ENCODE results near the gene CNTNAP5.

CNTNAP5 gene

GRCh38 chr2:124816007-124816406 lies 790.9 kb downstream of the CNTNAP5 start:
- no peak for DNase-seq (ENCODE audit: low read depth)
- no peak for TF ChIP-seq CTCF (IDR thresholded peaks at IDR 0.05; ENCODE audit: control insufficient read depth, extremely low read depth, insufficient read depth)
- H3K4me3 ChIP-seq (ENCODE audit: low read depth, low read length) = no peak overlapping the region

GRCh38 chr2:124822516-124822915 lies 797.4 kb downstream of the CNTNAP5 start:
- no peak for TF ChIP-seq CTCF (IDR thresholded peaks at IDR 0.05; ENCODE audit: control insufficient read depth, extremely low read depth, insufficient read depth)
- H3K4me3 ChIP-seq (ENCODE audit: low read depth, low read length) = no peak overlapping the region
- no peak for DNase-seq (ENCODE audit: low read depth)

GRCh38 chr2:124824441-124824840 lies 799.4 kb downstream of the CNTNAP5 start:
- TF ChIP-seq CTCF (IDR thresholded peaks at IDR 0.05; ENCODE audit: control insufficient read depth, extremely low read depth, insufficient read depth) = no peak
- no peak for DNase-seq (ENCODE audit: low read depth)
- H3K4me3 ChIP-seq (ENCODE audit: low read depth, low read length) = no peak overlapping the region

- DNase-seq (ENCODE audit: low read depth) = no peak
- no peak for TF ChIP-seq CTCF (IDR thresholded peaks at IDR 0.05; ENCODE audit: control insufficient read depth, extremely low read depth, insufficient read depth)
- H3K4me3 ChIP-seq (ENCODE audit: low read depth, low read length) = no peak overlapping the region
Measured at GRCh38 chr2:124832521-124832920, 807.4 kb downstream of the CNTNAP5 start.

GRCh38 chr2:124834331-124834730 lies 809.2 kb downstream of the CNTNAP5 start:
- DNase-seq (ENCODE audit: low read depth) = no peak
- TF ChIP-seq CTCF (IDR thresholded peaks at IDR 0.05; ENCODE audit: control insufficient read depth, extremely low read depth, insufficient read depth) = no peak
- H3K4me3 ChIP-seq (ENCODE audit: low read depth, low read length) = no peak overlapping the region

- DNase-seq (ENCODE audit: low read depth) = no peak
- no peak overlapping the region for H3K4me3 ChIP-seq (ENCODE audit: low read depth, low read length)
- TF ChIP-seq CTCF (IDR thresholded peaks at IDR 0.05; ENCODE audit: control insufficient read depth, extremely low read depth, insufficient read depth) = no peak
Measured at GRCh38 chr2:124835331-124835730, 810.2 kb downstream of the CNTNAP5 start.

- H3K4me3 ChIP-seq (ENCODE audit: low read depth, low read length) = no peak overlapping the region
- no peak for DNase-seq (ENCODE audit: low read depth)
- no peak for TF ChIP-seq CTCF (IDR thresholded peaks at IDR 0.05; ENCODE audit: control insufficient read depth, extremely low read depth, insufficient read depth)
Measured at GRCh38 chr2:124836416-124836815, 811.3 kb downstream of the CNTNAP5 start.
